ENCODE data around the gene DCAF17. TPM values are rescaled to one million over a fixed set of nuclear protein-coding genes. Genes with fewer than 3 reads are reported as not detected.

DCAF17 gene
- total RNA-seq, 4 donors from 2014 or later: 14.2 to 21.4 (median 18.6) TPM

GRCh38 chr2:171390941-171391516 is 43.0 kb upstream of the DCAF17 start:
- TF ChIP-seq POLR2AphosphoS5 (IDR thresholded peaks at IDR 0.05) (no peak), POLR2A (IDR thresholded peaks at IDR 0.05) (no peak), CTCF (IDR thresholded peaks at IDR 0.05) (no peak), EP300 (IDR thresholded peaks at IDR 0.05) (no peak)
- no peaks in the 10 kb centered on the region for H3K27me3 ChIP-seq
- no peak overlapping the region for H3K27ac ChIP-seq
- no peak overlapping the region for H3K4me3 ChIP-seq
- ATAC-seq: no peak
- WGBS, 2 donors (ENCODE audit: low coverage in 1 of 2): 100% methylated on average over 1 of the region's 1 CpG
- H3K36me3 ChIP-seq: no peaks in the 10 kb centered on the region
- no peaks in the 10 kb centered on the region for H3K9me3 ChIP-seq
- H3K4me1 ChIP-seq: no peaks in the 10 kb centered on the region

- Histone ChIP-seq H3K27ac (no peak overlapping the region), H3K4me3 (no peak overlapping the region)
Measured at GRCh38 chr2:171391532-171391931, 42.5 kb upstream of the DCAF17 start.

GRCh38 chr2:171393487-171393886 is 40.5 kb upstream of the DCAF17 start:
- H3K27ac ChIP-seq: no peak overlapping the region
- WGBS, 2 donors (ENCODE audit: low coverage in 1 of 2): 88 to 100% methylated on average over 1 of the region's 1 CpG
- TF ChIP-seq POLR2AphosphoS5 (IDR thresholded peaks at IDR 0.05) (no peak), EP300 (IDR thresholded peaks at IDR 0.05) (no peak), POLR2A (IDR thresholded peaks at IDR 0.05) (no peak), CTCF (IDR thresholded peaks at IDR 0.05) (no peak)
- H3K4me3 ChIP-seq: no peak overlapping the region
- no peak for ATAC-seq
- H3K36me3 ChIP-seq: no peaks in the 10 kb centered on the region
- H3K27me3 ChIP-seq: no peaks in the 10 kb centered on the region
- H3K9me3 ChIP-seq: no peaks in the 10 kb centered on the region
- H3K4me1 ChIP-seq: no peaks in the 10 kb centered on the region

More at GRCh38 chr2:171391532-171391931, 42.5 kb upstream of the DCAF17 start:
- no peak for ATAC-seq
- TF ChIP-seq POLR2A (IDR thresholded peaks at IDR 0.05) (no peak), EP300 (IDR thresholded peaks at IDR 0.05) (no peak), POLR2AphosphoS5 (IDR thresholded peaks at IDR 0.05) (no peak), CTCF (IDR thresholded peaks at IDR 0.05) (no peak)
- Histone ChIP-seq H3K27me3 (no peaks in the 10 kb centered on the region), H3K36me3 (no peaks in the 10 kb centered on the region), H3K4me1 (no peaks in the 10 kb centered on the region), H3K9me3 (no peaks in the 10 kb centered on the region)
- WGBS, 2 donors (ENCODE audit: low coverage in 1 of 2): 76 to 78% methylated on average over 2 of the region's 2 CpGs

GRCh38 chr2:171394164-171394740 is 39.8 kb upstream of the DCAF17 start:
- Histone ChIP-seq H3K27ac (no peak overlapping the region), H3K36me3 (no peaks in the 10 kb centered on the region), H3K9me3 (no peaks in the 10 kb centered on the region), H3K4me1 (no peaks in the 10 kb centered on the region), H3K4me3 (no peak overlapping the region), H3K27me3 (no peaks in the 10 kb centered on the region)
- TF ChIP-seq CTCF (IDR thresholded peaks at IDR 0.05) (no peak), EP300 (IDR thresholded peaks at IDR 0.05) (no peak), POLR2AphosphoS5 (IDR thresholded peaks at IDR 0.05) (no peak), POLR2A (IDR thresholded peaks at IDR 0.05) (no peak)
- 9 to 88% methylated on average over 1 of the region's 1 CpG for WGBS, 2 donors (ENCODE audit: low coverage in 1 of 2)
- no peak for ATAC-seq

GRCh38 chr2:171399292-171399691 is 34.7 kb upstream of the DCAF17 start:
- Histone ChIP-seq H3K36me3 (no peaks in the 10 kb centered on the region), H3K4me3 (no peak overlapping the region), H3K9me3 (peaks cover 0 to 6% (median 0%) of the 10 kb centered on the region in 3 donors), H3K27ac (no peak overlapping the region), H3K4me1 (no peaks in the 10 kb centered on the region), H3K27me3 (no peaks in the 10 kb centered on the region)
- TF ChIP-seq POLR2AphosphoS5 (IDR thresholded peaks at IDR 0.05) (no peak), EP300 (IDR thresholded peaks at IDR 0.05) (no peak), CTCF (IDR thresholded peaks at IDR 0.05) (no peak), POLR2A (IDR thresholded peaks at IDR 0.05) (no peak)
- ATAC-seq: no peak

All from gastroesophageal sphincter (tissue), 4 donors.